Neural cell (in vitro differentiated cells): ENCODE results near the gene ASCC1.

Source experiments
- EP300 ChIP-seq: fragments of 450-650 bp; conservative IDR thresholded peaks from 2 replicates; pipeline ENCODE4 v1.6.1; 2014; ENCODE audit warnings: antibody characterized with exemption, mild to moderate bottlenecking, moderate library complexity; ENCODE audit not compliant: poor library complexity, severe bottlenecking
- EZH2 ChIP-seq: fragments of 200-600, 300-800 bp; shearing (Covaris generic), sonication (generic); IDR thresholded peaks from 2 replicates; pipeline ENCODE4 v1.6.1; 2014; ENCODE audit warnings: antibody characterized with exemption, low read length, borderline replicate concordance, mild to moderate bottlenecking; ENCODE audit not compliant: insufficient read depth, poor library complexity, severe bottlenecking
- MXI1 ChIP-seq: fragments of 450-650 bp; conservative IDR thresholded peaks from 2 replicates; pipeline ENCODE4 v1.6.1; 2014; ENCODE audit warnings: antibody characterized with exemption, mild to moderate bottlenecking; ENCODE audit not compliant: poor library complexity, severe bottlenecking
- POLR2AphosphoS5 ChIP-seq: IDR thresholded peaks from 2 replicates; pipeline ENCODE4 v1.6.1; 2012
- SMC3 ChIP-seq: fragments of 450-650 bp; conservative IDR thresholded peaks from 2 replicates; pipeline ENCODE4 v1.6.1; 2014; ENCODE audit warnings: antibody characterized with exemption, mild to moderate bottlenecking, moderate library complexity; ENCODE audit not compliant: poor library complexity
- TAF1 ChIP-seq: IDR thresholded peaks from 2 replicates; pipeline ENCODE4 v1.6.1; 2012; ENCODE audit warnings: low read depth
- TF ChIP-seq, protein P1 (sequence below): fragments of 450-650 bp; IDR thresholded peaks from 2 replicates; pipeline ENCODE4 v1.5.1; 2014; ENCODE audit warnings: antibody characterized with exemption, mild to moderate bottlenecking, moderate library complexity; ENCODE audit not compliant: poor library complexity, severe bottlenecking
- TF ChIP-seq, protein P2 (sequence below): IDR thresholded peaks from 2 replicates; pipeline ENCODE4 v1.6.1; 2012; ENCODE audit warnings: borderline replicate concordance

DNA sequence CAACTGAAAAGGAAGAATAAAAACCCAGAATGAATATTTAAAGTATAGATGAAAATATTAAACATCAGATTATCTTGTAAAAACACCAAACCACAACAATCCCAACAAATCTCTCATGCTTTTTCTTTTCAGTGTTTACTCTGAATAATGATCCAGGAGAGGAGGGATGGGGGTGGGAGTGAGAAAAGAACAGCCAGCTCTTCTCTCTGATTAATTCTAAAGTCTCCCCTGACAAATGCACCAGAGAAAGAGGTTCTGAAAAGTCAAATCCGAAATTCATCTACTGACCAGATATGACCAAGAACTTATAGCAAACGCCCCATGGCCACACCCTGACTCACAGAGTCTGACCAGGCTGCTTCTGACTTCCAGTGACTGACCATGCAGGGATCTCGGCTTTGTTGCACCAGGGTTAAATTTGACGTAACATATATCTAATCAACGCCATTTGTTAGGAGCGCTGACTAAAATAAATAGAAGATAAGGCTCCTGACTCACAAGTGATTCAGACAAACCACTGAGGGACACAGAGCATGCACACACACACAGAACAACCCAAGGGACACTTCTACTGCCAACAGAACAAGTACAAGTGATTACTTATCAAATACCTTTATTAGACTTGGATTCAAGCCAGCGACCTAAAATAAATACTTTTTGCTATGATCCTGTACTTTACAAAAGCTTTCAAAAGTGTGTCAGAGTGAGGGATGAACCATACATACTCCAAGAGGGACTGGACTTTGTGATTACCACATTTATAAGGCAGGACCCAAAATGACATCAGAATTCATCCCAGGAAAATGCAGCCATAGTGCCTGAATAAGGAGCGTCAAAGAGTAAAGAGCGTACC lies 118.4 kb downstream of the ASCC1 start:
- TF ChIP-seq, protein P1, sequence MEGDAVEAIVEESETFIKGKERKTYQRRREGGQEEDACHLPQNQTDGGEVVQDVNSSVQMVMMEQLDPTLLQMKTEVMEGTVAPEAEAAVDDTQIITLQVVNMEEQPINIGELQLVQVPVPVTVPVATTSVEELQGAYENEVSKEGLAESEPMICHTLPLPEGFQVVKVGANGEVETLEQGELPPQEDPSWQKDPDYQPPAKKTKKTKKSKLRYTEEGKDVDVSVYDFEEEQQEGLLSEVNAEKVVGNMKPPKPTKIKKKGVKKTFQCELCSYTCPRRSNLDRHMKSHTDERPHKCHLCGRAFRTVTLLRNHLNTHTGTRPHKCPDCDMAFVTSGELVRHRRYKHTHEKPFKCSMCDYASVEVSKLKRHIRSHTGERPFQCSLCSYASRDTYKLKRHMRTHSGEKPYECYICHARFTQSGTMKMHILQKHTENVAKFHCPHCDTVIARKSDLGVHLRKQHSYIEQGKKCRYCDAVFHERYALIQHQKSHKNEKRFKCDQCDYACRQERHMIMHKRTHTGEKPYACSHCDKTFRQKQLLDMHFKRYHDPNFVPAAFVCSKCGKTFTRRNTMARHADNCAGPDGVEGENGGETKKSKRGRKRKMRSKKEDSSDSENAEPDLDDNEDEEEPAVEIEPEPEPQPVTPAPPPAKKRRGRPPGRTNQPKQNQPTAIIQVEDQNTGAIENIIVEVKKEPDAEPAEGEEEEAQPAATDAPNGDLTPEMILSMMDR = no peak
- no peak for TF ChIP-seq MXI1
- no peak for TF ChIP-seq POLR2AphosphoS5
- TF ChIP-seq SMC3 = no peak
- TF ChIP-seq, protein P2, sequence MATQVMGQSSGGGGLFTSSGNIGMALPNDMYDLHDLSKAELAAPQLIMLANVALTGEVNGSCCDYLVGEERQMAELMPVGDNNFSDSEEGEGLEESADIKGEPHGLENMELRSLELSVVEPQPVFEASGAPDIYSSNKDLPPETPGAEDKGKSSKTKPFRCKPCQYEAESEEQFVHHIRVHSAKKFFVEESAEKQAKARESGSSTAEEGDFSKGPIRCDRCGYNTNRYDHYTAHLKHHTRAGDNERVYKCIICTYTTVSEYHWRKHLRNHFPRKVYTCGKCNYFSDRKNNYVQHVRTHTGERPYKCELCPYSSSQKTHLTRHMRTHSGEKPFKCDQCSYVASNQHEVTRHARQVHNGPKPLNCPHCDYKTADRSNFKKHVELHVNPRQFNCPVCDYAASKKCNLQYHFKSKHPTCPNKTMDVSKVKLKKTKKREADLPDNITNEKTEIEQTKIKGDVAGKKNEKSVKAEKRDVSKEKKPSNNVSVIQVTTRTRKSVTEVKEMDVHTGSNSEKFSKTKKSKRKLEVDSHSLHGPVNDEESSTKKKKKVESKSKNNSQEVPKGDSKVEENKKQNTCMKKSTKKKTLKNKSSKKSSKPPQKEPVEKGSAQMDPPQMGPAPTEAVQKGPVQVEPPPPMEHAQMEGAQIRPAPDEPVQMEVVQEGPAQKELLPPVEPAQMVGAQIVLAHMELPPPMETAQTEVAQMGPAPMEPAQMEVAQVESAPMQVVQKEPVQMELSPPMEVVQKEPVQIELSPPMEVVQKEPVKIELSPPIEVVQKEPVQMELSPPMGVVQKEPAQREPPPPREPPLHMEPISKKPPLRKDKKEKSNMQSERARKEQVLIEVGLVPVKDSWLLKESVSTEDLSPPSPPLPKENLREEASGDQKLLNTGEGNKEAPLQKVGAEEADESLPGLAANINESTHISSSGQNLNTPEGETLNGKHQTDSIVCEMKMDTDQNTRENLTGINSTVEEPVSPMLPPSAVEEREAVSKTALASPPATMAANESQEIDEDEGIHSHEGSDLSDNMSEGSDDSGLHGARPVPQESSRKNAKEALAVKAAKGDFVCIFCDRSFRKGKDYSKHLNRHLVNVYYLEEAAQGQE = no peak
- TF ChIP-seq EZH2 = no peak
- TF ChIP-seq TAF1 = no peak
- TF ChIP-seq EP300 = no peak
